Stimulated activated memory B cell treated with anti-CD40 and anti-IgM and Interleukin-4, amounts not matched to agents 10 μg/mL and 1 μg/mL and 100 μg/mL, for 72 hours (primary cell): ENCODE data around the gene PRKN.
A peak's percentile ranks its signal among the peaks of the same experiment; 100 is the strongest.
"Not testable (repeated sequence)": the region's sequence is repeated elsewhere in the genome, so short reads cannot be mapped to it uniquely, and the experiment has no call there.

Experiments
- ATAC-seq: fragments of 150-1000 bp; cut with Tn5 transposase; 2 replicates; pipeline ENCODE4 v1.10.0; 2021
- H3K27ac Mint-ChIP-seq: one replicate; pipeline ENCODE4 v1.8.0; 2022; ENCODE audit warnings: mild to moderate bottlenecking, mixed read lengths
- H3K27me3 Mint-ChIP-seq: one replicate; pipeline ENCODE4 v1.8.0; 2022; ENCODE audit warnings: mixed read lengths
- H3K36me3 Mint-ChIP-seq: one replicate; pipeline ENCODE4 v1.8.0; 2022; ENCODE audit warnings: mixed read lengths
- H3K4me1 Mint-ChIP-seq: one replicate; pipeline ENCODE4 v1.8.0; 2022; ENCODE audit warnings: mixed read lengths
- H3K4me3 Mint-ChIP-seq: one replicate; pipeline ENCODE4 v1.8.0; 2022; ENCODE audit warnings: mild to moderate bottlenecking, moderate library complexity, mixed read lengths
- H3K9me3 Mint-ChIP-seq: one replicate; pipeline ENCODE4 v1.8.0; 2022; ENCODE audit warnings: mixed read lengths

The PRKN gene

GRCh38 chr6:161354276-161354840 lies 1373.2 kb downstream of the PRKN start:
- Mint-ChIP-seq H3K4me3 (no peak overlapping the region), H3K27me3 (no peaks in the 10 kb centered on the region), H3K4me1 (peaks cover 16% of the 10 kb centered on the region), H3K36me3 (peaks cover 13% of the 10 kb centered on the region), H3K9me3 (peaks cover 6% of the 10 kb centered on the region), H3K27ac (no peak overlapping the region)
- ATAC-seq = no peak

GRCh38 chr6:161353208-161353613 lies 1374.4 kb downstream of the PRKN start:
- no peak for ATAC-seq

GRCh38 chr6:161351858-161352257 lies 1375.7 kb downstream of the PRKN start:
- Mint-ChIP-seq H3K4me3 (no peak overlapping the region), H3K9me3 (peaks cover 6% of the 10 kb centered on the region), H3K27ac (no peak overlapping the region), H3K4me1 (peaks cover 9% of the 10 kb centered on the region), H3K27me3 (no peaks in the 10 kb centered on the region), H3K36me3 (peaks cover 8% of the 10 kb centered on the region)
- no peak for ATAC-seq

More at GRCh38 chr6:161353208-161353613, 1374.4 kb downstream of the PRKN start:
- Mint-ChIP-seq H3K4me1 (peaks cover 16% of the 10 kb centered on the region), H3K36me3 (peaks cover 8% of the 10 kb centered on the region), H3K27ac (no peak overlapping the region), H3K27me3 (no peaks in the 10 kb centered on the region), H3K9me3 (peaks cover 6% of the 10 kb centered on the region), H3K4me3 (no peak overlapping the region)

GRCh38 chr6:161349886-161350285 lies 1377.7 kb downstream of the PRKN start:
- Mint-ChIP-seq H3K4me1 (no peaks in the 10 kb centered on the region), H3K9me3 (no peaks in the 10 kb centered on the region), H3K36me3 (no peaks in the 10 kb centered on the region), H3K27ac (no peak overlapping the region), H3K4me3 (no peak overlapping the region), H3K27me3 (no peaks in the 10 kb centered on the region)
- no peak for ATAC-seq

- Mint-ChIP-seq H3K27ac (no peak overlapping the region), H3K36me3 (no peaks in the 10 kb centered on the region), H3K4me1 (no peaks in the 10 kb centered on the region), H3K9me3 (no peaks in the 10 kb centered on the region), H3K27me3 (no peaks in the 10 kb centered on the region), H3K4me3 (no peak overlapping the region)
- no peak for ATAC-seq
These were observed 1379.0 kb downstream of the PRKN start for GRCh38 chr6:161348628-161348994.

GRCh38 chr6:161347988-161348627 lies 1379.5 kb downstream of the PRKN start:
- no peaks in the 10 kb centered on the region for H3K27me3 Mint-ChIP-seq
- no peak overlapping the region for H3K4me3 Mint-ChIP-seq
- H3K9me3 Mint-ChIP-seq = no peaks in the 10 kb centered on the region
- ATAC-seq = peak; percentile 35
- no peaks in the 10 kb centered on the region for H3K36me3 Mint-ChIP-seq
- no peaks in the 10 kb centered on the region for H3K4me1 Mint-ChIP-seq
- no peak overlapping the region for H3K27ac Mint-ChIP-seq

- no peaks in the 10 kb centered on the region for H3K4me1 Mint-ChIP-seq
- H3K9me3 Mint-ChIP-seq = no peaks in the 10 kb centered on the region
- ATAC-seq = no peak
- peaks cover under 1% of the 10 kb centered on the region for H3K27me3 Mint-ChIP-seq
- H3K36me3 Mint-ChIP-seq = no peaks in the 10 kb centered on the region
- H3K4me3 Mint-ChIP-seq = no peak overlapping the region
- no peak overlapping the region for H3K27ac Mint-ChIP-seq
These were observed 1380.4 kb downstream of the PRKN start for GRCh38 chr6:161347125-161347524.

GRCh38 chr6:161346717-161347116 lies 1380.8 kb downstream of the PRKN start:
- Mint-ChIP-seq H3K4me1 (no peaks in the 10 kb centered on the region), H3K27me3 (peaks cover 4% of the 10 kb centered on the region), H3K36me3 (no peaks in the 10 kb centered on the region), H3K4me3 (no peak overlapping the region), H3K27ac (no peak overlapping the region), H3K9me3 (no peaks in the 10 kb centered on the region)
- peak; percentile 18 for ATAC-seq

GRCh38 chr6:161344626-161345025 lies 1382.9 kb downstream of the PRKN start:
- no peak overlapping the region for H3K27ac Mint-ChIP-seq
- H3K4me3 Mint-ChIP-seq = no peak overlapping the region

GRCh38 chr6:161342039-161342438 lies 1385.5 kb downstream of the PRKN start:
- Mint-ChIP-seq H3K36me3 (no peaks in the 10 kb centered on the region), H3K9me3 (peaks cover 3% of the 10 kb centered on the region), H3K4me3 (no peak overlapping the region), H3K4me1 (no peaks in the 10 kb centered on the region), H3K27me3 (peaks cover 11% of the 10 kb centered on the region), H3K27ac (no peak overlapping the region)
- no peak for ATAC-seq

More at GRCh38 chr6:161344626-161345025, 1382.9 kb downstream of the PRKN start:
- ATAC-seq = no peak
- Mint-ChIP-seq H3K4me1 (no peaks in the 10 kb centered on the region), H3K27me3 (peaks cover 11% of the 10 kb centered on the region), H3K36me3 (no peaks in the 10 kb centered on the region), H3K9me3 (no peaks in the 10 kb centered on the region)

- H3K4me1 Mint-ChIP-seq = no peaks in the 10 kb centered on the region
- no peak for ATAC-seq
- H3K27ac Mint-ChIP-seq = no peak overlapping the region
- H3K27me3 Mint-ChIP-seq = peaks cover 11% of the 10 kb centered on the region
- H3K4me3 Mint-ChIP-seq = no peak overlapping the region
- no peaks in the 10 kb centered on the region for H3K36me3 Mint-ChIP-seq
- H3K9me3 Mint-ChIP-seq = peaks cover 3% of the 10 kb centered on the region
These were observed 1385.9 kb downstream of the PRKN start for GRCh38 chr6:161341638-161342037.

- H3K4me1 Mint-ChIP-seq = no peaks in the 10 kb centered on the region
- H3K27me3 Mint-ChIP-seq = peaks cover 11% of the 10 kb centered on the region
- no peaks in the 10 kb centered on the region for H3K36me3 Mint-ChIP-seq
- H3K9me3 Mint-ChIP-seq = peaks cover 3% of the 10 kb centered on the region
- no peak overlapping the region for H3K4me3 Mint-ChIP-seq
- H3K27ac Mint-ChIP-seq = no peak overlapping the region
- ATAC-seq = no peak
These were observed 1389.6 kb downstream of the PRKN start for GRCh38 chr6:161338015-161338414.

- ATAC-seq = no peak
- Mint-ChIP-seq H3K36me3 (no peaks in the 10 kb centered on the region), H3K27ac (no peak overlapping the region), H3K27me3 (peaks cover 4% of the 10 kb centered on the region), H3K4me3 (no peak overlapping the region), H3K4me1 (no peaks in the 10 kb centered on the region), H3K9me3 (peaks cover 3% of the 10 kb centered on the region)
These were observed 1391.1 kb downstream of the PRKN start for GRCh38 chr6:161336479-161336878.

GRCh38 chr6:161333410-161333809 lies 1394.2 kb downstream of the PRKN start:
- no peaks in the 10 kb centered on the region for H3K4me1 Mint-ChIP-seq
- H3K4me3 Mint-ChIP-seq = no peak overlapping the region
- no peak overlapping the region for H3K27ac Mint-ChIP-seq
- H3K36me3 Mint-ChIP-seq = no peaks in the 10 kb centered on the region
- no peak for ATAC-seq
- H3K9me3 Mint-ChIP-seq = peaks cover 3% of the 10 kb centered on the region
- H3K27me3 Mint-ChIP-seq = no peaks in the 10 kb centered on the region

- not testable (repeated sequence) for H3K36me3 Mint-ChIP-seq, H3K4me3 Mint-ChIP-seq, H3K27me3 Mint-ChIP-seq, H3K4me1 Mint-ChIP-seq, H3K27ac Mint-ChIP-seq, H3K9me3 Mint-ChIP-seq, ATAC-seq
These were observed 1396.0 kb downstream of the PRKN start for GRCh38 chr6:161331402-161332081.

GRCh38 chr6:161327360-161327953 lies 1400.1 kb downstream of the PRKN start:
- no peaks in the 10 kb centered on the region for H3K36me3 Mint-ChIP-seq
- no peak overlapping the region for H3K4me3 Mint-ChIP-seq
- H3K27me3 Mint-ChIP-seq = no peaks in the 10 kb centered on the region

More at GRCh38 chr6:161327360-161327953, 1400.1 kb downstream of the PRKN start:
- peaks cover 6% of the 10 kb centered on the region for H3K9me3 Mint-ChIP-seq
- no peak overlapping the region for H3K27ac Mint-ChIP-seq
- no peak for ATAC-seq
- H3K4me1 Mint-ChIP-seq = no peaks in the 10 kb centered on the region
